LoVo (cell line): Measurements from ENCODE around the gene SKIC8.

ENCODE experiments used
- DNase-seq: peaks from one replicate; pipeline ENCODE4 v3.0.0-alpha.2; 2016; ENCODE audit warnings: low spot score

The SKIC8 gene

DNA sequence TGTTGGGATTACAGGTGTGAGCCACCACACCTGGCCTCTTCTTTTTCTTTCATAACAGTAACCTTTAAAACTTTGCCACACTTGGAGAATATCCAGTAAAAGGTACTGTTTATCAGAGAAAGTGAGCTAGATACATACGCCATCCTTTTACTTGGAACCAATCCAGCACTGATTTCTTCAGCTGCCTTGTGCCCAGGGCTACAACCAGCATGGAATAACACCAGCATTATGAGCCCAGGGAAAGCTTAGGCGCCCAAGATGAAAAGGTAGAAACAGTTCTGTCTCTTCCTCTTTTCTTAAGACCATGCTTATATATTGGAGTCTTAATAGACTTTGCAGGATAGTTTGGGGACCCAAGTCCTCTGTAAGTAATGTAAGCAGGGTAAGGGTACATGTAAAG is 8.4 kb downstream of the SKIC8 start:
- no peak for DNase-seq

DNA sequence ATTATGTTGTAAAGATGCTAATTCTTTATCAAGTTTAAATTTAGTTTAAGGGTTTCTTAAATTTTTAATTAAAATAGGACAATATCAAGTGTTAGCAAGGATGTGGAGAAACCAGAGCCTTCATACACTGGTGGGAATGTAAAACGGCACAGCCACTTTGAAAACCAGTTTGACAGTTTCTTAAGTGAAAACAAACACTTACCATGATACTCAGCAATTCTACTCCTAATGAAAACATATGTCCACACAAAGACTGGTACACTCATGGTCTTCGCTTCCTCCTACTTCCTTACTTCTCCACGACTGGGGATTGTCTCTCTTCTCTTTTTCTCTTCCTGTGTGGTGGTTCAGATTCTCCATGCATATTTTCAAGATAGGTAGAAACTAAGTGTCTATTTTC is 9.2 kb downstream of the SKIC8 start:
- no peak for DNase-seq

DNA sequence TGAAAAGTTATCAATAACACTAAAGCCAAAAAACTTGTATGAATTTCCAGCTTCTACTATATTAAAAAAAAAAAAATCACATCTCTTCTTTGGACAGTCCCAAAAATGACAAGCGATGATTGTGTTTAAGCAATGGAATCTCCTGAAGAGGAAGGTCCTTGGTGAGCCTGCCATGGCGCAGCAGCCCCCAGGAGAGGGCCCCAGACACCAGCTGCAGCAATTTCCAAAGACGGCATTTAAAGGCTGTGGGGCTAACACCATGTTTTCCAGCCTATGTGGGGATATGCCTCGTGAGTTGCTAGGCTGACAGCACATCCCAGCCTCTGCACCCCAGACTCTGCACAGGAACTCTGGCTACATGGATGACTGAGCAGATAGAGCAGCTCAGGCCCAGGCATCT is 14.7 kb downstream of the SKIC8 start:
- no peak for DNase-seq

DNA sequence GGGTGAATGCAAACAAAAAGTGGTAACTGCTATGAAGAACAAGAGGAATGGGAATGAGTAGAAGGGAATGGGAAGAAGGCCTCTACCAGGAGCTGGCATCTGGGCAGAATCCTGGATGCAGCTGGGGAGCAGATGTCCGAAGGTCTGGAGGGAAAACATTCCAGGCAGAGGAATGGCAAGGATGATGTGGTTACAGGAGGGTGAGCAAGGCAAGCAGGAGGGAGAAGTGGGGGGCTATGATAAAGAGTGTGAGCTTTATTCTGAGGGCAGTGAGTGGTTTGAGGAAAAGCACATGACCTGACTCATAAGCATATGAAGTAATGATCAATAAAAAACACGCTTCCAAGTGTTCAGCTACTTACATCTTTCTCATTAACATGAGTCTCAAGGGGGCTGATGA is 17.1 kb downstream of the SKIC8 start:
- DNase-seq, result no peak

DNA sequence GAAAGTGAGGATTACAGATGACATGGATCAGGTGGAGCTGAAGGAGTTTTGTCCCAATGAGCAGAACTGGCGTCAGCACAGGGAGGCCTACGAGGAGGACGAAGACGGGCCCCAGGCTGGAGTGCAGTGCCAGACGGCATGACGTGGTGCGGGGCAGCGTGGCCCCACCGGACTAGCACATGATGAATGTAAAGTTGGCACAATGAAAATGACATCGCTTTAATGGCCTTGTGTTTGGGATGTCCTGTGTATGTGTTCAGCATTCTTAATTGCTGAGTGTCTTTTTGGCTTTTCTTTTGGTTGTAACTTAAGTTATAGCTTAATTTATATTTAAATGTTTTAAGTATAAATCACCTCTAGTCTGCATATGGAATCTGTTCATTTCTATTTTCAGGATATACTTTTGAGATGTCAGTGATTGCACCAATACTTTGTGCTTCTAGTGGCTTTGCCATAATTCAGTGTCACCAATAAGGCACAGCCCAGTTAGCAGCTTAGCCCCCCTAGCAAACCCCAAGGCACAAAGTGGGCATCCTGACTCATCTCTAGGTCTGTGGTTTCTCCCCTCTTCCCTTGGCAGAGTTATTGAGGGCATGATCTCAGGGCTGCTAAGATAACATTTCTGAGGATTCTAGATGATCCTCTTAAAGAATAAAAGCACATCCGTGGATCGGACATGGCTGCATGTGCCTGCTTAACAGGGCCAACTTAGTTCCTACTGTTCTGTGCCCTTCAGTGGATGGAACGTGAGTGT is 18.9 kb downstream of the SKIC8 start:
- DNase-seq, result no peak

DNA sequence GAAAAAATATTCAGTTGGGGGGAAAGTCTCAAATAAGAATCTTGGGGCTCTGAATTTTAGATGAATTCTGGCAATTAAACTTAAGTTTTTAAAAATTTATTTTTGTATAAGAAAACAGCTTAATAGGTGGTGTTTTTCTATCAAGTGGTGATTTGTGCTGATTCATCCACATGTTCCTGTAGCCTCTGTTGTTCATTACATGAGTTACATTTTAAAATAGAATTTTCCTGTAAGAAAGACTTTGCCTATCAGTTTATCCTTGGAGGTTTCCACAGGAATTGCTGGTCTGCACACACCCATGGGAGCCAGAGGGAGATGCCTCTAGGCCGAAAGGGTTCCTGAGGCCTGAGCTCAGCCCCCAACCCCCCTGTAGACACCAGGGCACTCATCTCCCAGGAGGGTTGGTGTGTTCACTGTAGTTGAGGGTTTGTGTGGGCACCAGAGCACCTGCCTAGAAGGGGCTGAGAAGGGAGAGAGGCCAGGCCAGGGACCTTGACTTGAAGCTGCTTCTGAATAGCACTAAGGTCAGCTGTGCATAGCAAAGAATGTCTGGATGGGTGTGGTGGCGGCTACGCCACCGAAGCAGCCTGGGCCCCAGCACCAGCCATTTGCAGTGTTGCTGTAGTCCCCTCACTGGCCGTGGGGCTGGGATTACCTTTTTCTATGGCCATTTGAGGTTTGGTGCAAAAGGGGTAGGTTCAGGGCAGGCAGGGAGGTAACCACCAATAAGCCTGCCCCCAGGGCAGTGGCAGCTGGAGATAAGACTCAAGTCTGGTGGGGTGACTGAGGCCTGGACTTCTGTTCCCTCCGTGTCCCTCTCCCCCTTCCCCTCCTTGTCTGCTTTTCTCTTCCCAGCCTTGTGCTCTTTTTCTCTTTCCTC is 23.1 kb downstream of the SKIC8 start:
- no peak for DNase-seq

DNA sequence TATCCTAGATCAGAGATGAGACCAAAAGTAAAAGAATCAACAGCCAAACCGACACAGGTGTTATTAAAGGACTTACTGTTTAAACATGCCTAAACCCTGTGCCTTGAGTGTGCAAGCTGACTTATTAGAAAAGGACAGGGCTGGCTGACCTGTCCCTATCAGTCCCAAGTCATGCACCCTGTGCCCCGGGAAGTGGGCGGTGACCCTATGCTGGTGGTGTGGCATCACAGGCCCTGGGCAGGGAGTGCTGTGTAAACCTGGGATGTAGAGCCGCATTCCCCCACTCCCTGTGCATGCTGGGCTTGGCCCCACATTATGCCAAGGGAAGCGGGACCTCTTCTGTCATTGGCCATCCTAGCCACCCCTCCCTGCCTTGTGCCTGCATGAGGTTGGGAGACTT is 24.4 kb downstream of the SKIC8 start:
- no peak for DNase-seq

DNA sequence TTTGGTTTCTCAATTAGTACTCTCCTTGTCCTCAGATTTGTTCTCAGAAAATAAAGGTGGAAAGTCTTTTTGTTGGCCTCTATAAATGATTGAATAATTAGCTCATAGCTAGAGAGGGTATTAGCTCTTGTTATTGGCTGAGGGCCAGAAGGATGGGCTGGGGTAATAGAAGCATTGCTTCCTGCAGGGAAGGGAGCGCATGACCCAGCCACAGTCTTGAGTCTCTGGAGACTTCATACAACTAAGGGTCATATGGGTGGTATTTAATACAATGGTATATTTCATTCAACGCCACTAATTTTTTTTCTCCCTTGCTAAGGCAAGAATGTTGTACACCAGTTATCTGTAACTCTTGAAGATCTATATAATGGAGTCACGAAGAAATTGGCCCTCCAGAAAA is 26.6 kb downstream of the SKIC8 start:
- DNase-seq, result no peak

DNA sequence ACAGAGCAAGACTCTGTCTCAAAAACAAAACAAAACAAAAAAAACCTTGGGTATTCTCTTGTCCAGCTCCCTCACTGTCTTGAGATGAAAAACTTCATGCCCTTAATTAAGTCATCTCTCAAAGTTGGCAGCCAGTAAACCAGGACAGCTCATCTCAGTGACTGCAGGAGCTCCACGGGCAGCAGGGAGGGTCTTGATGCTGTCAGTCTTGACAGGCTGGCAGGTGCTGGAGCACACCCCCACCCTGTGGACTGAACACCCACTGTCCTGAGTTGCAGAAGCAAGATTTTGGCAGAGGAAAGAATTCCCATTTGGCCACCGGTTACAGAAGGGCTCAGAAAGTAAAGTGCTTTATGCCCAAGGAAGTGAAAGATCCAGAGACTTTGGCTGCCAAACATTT is 27.1 kb downstream of the SKIC8 start:
- no peak for DNase-seq

DNA sequence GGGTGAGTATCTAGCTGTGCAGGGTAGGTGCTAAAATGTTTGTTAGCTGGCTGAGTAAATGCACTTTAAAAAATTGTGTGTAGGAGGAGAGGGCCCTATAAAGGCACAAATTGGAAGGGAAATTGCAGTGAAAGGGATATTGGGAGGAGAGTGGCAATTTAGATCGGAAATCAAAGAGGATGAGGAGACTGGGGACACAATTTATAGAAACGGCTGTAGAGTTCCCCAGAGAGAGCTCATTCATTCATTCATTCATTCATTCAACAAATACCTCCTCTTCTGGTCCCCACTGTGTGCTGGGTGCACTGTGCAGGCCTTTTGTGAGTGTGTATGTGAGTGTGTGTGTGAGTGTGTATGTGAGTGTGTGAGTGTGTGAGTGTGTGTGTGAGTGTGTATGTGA is 32.6 kb downstream of the SKIC8 start:
- no peak for DNase-seq

DNA sequence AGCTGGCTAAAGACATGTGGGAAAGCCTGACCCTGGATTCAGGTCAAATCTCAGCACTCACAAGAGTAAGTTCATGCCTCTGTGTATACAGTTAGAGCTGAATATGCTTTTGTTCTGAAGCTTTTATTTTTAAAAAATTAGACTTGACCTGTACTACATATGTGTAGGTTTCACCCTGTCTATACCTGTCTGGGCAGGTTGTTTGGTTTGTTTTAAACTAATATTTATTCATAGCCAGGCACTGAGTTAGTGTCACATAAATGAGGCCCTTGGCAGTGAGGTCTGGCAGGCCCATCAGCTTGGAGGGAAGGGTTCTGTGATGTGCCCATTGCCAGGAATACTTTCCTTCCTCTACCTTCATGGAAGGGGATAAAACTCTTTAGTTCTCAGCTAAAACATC is 33.2 kb downstream of the SKIC8 start:
- no peak for DNase-seq

DNA sequence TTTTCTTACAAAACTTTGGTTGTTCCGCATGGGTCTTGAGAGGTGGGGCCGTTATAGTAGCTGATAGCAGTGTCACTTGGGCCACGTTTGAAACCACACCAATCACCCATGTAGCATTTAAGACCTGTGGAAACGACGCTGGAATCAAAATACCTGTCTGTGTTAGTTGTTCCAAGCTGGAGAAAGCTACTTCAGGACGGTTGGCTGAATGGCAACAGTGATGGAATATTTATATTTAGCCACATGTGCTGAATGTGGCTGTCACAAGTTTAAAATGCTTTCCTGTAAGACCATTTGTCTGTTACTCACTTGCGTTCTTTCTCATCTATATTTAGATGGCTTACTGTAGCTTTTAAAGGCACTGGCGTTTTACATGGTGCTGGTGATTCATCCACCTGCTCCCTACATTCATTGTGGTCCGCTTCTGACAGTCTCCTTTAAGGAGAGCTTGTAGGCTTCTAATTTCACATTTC is 33.6 kb downstream of the SKIC8 start:
- no peak for DNase-seq

DNA sequence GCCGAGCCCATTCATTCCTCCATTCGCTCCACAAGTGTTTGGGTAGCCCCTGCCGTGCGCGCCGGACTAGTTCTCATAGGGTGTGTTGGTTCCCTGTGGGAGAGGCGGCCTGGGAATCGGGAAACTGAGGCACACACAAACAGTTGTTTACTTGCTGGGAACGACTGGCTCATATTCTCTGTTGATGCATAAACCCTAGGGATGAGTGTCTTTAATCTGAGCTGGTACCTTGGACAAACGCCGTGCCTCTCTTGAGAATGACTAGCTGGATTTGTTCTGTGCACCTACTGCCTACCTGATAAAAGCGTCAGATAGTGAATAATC is 34.3 kb downstream of the SKIC8 start:
- DNase-seq, result no peak

DNA sequence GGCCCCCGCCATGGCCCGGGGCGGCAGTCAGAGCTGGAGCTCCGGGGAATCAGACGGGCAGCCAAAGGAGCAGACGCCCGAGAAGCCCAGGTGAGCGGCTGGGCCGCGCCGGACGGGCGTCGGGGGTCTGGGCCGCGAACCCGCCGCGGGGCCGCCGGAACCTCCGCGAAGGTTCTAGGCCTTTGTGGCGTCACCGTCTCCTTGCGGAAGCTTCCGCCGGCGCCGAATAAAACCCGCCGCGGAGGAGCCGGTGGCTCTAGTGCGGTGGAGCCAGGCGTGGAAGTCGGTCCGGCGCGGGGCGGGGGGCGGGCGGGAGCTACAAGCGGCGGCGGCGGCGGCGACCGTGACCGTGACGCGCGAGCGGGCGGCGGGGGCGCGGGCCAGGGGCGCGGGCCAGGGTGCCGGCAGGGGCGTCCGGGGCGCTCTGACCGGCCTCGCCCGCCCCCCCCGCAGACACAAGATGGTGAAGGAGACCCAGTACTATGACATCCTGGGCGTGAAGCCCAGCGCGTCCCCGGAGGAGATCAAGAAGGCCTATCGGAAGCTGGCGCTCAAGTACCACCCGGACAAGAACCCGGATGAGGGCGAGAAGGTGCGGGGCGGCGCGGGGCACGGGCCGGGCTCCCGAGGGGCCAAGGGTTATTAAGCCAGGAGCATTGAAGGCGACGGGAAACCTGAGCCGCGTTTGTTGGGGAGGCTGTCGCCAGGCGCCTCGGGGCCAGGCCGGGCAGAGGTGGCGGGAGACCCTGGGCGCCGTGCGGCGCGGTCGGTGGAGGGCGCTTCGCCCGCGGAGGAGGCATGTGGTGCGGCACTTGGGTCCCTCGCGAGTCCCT is 34.9 kb downstream of the SKIC8 start, which contains the start of gene DNAJA4:
Gene DNAJA4, plus strand, starts transcription at position 259 of the 833 bp plus-strand sequence. Its CDS starts 202 bp downstream, at position 461.
- peak; percentile 61 for DNase-seq

DNA sequence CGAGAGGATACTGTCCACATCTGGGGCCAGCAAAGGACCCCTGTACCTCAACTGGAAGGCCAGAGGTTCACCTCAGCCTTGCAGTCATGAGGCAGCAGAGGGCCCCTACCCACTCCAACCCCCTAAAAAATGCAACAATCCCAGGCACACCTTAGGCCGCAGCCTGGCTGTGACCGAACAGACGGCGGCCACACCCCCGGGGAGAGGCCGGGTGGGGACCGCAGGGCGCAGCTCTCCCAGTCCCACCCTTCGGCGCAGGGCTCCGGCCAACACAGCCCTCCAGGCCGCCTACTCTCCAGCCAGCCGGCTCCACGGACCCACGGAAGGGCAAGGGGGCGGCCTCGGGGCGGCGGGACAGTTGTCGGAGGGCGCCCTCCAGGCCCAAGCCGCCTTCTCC is 35.5 kb downstream of the SKIC8 start:
- peak; percentile 69 for DNase-seq

DNA sequence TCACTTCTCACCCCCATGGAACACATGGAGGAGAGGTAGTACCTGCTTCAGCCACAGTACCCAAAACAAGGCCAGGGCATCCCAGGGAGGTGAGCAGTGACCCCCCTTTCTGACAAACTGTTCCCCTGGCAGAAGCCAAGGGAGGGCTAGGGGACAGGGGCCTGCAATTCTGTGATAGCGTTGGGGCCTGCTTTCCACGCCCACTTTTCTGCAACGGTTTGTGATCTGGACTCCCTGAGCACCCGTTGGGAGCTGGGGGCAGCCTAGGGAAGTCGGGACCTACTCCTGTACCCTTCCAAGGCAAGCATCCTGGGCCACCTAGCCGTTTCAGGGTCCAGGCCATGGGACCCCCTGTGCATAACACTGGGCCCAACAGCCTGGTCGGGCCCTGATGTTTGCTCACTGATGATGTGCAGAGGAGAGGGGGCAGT is 36.0 kb downstream of the SKIC8 start:
- DNase-seq, result no peak

DNA sequence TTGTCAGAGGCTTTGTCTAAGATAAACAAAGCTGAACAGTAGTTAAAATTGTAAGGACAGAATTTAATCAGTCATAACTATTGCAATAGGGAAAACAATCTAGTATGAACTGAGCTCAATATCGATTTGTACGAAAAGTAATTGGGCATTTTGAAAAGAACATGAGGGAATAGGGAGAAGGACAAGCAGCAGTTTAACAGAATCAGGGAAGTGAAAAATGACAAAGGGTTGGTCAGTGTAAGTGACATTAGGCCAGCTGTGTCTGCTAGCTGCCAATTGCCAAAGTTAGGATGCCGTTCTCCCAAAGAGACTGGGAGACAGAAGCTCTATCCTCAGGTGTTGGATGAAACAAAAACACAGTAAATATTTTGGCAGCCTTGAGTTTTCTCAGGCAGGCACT is 38.3 kb downstream of the SKIC8 start:
- DNase-seq, result no peak

DNA sequence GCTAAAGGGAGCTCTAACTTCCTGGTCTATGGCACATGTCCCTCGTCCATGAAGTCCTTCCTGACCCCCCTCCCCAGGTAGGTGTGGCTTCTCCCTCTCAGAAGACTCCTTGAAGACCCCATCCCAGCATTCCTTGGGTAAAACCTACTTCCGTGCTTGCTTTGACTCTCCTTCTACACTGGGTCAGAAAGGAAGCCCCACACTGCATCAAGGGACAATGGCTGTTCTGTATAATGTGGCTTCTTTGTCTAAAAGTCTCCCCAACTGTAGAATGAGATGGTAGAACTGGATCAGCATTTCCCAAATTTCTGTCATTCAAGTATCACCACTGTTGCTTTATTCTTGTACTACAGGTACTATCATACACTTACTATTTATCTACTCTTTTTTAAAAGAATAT is 38.9 kb downstream of the SKIC8 start:
- DNase-seq, result no peak

DNA sequence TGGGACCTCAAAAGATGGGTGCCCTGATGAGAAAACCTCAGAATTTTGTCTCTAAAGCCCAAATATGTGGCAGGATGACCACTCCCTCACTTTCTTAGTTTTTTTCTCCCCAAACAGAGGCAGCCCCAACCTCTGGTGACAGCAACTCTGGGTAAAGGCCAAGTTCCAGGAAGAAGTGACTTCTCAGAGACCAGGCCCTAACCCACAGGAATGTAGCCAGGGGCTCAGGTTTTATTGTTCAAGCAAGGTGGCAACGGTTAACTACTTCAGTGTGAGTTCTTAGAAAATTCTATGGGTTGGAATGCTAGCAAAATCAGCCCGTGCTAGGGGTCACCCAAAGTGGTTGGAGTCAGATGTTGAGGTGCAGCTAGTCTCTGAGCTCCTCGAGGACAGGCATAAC is 40.2 kb downstream of the SKIC8 start:
- peak; percentile 44 for DNase-seq

DNA sequence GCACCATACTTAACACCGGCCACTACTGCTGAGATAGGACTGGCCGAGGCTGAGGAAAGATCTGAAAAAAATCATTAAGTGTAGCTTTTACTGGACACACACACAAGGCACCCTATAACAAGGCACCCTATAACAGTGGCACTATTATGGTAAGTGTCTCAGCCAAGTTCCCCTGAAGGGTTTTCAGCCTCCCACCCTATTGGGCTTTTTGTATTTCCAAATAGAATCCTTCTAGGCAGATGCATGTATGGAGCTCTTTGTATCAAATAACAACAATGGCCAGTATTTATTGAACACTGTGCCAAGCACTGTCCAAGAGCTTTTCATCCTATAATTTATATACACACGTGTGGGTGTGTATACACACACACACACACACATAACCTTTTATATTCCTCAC is 41.7 kb downstream of the SKIC8 start:
- no peak for DNase-seq

DNA sequence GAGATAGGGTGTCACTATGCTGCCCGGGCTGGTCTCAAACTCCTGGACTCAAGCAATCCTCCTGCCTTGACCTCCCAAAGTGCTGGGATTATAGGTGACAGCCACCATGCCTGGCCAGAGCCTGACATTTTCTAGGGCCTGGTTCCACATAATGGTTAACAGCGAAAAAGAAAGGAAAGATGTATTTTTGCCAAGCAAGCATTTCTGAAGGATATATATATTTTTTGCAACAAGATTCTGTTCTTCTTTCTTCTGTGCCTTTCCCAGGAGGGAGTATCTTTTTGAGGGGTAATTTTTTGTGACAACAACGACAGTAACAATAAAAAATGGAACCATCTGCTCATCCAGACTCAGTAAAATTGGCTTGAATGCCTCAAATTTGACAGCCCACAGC is 43.4 kb downstream of the SKIC8 start:
- no peak for DNase-seq

DNA sequence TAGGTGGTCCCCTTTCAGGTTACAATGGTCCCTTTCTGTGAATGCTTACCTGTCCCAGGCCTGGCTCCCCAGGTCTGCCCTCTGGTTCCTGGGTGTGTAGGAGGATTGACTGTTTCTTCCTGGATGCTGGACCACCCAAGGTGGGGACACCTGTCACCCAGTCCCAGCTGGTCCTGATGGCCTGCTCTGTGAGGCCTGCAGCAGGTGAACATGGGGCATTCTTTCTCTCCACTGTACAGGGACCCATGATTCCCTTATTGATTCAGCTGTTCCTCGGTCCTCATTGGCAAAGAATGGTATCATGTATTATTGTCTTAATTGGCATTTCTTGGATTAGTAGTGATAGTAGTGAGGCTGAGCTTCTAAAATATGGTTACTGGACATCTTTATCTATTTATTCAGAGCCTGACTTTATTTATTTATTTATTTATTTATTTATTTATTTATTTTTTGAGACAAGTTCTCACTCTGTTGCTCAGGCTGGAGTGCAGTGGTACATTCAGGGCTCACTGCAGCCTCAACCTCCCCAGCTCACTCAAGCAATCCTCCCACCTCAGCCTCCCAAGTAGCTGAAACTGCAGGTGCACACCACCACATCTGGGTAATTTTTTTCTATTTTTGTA is 43.9 kb downstream of the SKIC8 start:
- no peak for DNase-seq
